DMS153 (cell line): ENCODE results near the gene CDH10.

ENCODE experiments used
- DNase-seq: peaks from one replicate; lab custom pipeline; 2025; lab: John Stamatoyannopoulos, UW

The CDH10 gene

DNA sequence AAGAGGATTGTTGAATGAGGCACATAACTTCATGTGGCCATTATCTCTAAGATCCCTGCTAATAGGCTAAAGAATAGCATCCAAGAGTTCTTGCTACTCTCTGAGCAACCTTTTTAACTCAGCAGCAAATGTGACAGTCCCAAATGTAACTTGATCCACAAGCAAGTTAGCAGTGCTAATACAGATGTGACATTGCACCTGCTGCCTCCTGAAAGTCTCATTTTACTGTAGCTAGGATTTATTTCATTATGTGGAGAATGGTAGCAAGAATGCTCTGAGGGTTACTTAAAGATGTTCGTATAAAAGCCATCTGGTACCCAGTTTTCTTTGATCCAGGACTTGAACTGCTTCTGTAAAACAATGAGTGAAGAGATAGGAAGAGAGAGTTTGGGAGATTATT, 45.8 kb downstream of the CDH10 start:
- no peak for DNase-seq

DNA sequence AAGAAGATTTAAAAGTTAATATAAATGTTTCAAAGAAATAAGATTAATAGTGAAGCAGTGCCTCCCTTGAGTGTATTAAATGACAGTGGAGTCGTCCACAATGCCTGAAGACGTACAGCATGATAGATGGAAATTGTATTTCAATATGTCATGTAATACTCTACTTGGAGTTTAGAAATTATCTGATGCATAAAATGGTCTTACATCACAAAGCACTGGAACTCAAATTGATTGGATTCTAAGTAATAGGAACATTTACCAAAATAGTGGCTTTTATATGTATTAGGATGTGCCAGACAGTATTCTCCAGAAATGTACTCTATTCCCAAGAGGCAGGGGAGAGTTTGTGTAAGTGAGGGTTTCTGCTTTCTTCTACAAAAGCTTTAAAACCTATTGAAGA, 49.4 kb downstream of the CDH10 start:
- DNase-seq, result no peak

DNA sequence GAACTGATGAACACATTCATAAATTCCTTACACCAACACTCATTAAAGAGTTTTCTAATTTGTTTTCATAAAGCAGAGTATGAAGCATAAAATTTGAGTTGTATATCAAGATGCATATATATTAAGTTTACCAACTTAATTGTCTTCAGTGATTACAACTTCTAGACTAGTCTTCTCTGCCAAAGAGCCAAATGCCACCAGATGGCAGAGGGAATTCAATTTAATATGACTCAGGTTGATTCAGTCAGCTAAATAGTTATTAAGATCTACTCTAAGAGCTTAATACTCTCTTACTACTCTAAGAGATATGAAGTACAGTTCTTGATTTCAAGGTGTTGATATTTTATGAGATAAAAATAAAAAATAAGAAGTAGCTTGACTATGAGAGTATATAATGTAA, 53.4 kb downstream of the CDH10 start:
- no peak for DNase-seq

DNA sequence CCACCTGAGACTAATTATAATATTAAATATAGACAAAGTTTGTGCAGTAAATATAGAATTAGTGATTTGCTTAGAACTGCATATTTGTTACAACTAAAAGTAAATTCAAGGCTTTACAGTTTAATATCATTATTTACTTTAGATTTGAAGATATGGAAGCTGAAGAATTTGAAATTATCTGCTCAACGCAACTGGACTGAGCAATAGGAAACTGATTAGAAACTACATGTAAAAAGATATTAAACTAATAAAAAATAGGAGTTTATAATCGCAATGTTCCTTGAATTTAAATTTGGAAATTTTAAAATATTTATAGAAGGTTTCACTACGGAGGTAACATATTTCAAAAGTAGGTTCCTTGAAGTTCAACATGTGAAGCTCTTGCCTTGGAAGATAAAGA, 55.2 kb downstream of the CDH10 start:
- no peak for DNase-seq

DNA sequence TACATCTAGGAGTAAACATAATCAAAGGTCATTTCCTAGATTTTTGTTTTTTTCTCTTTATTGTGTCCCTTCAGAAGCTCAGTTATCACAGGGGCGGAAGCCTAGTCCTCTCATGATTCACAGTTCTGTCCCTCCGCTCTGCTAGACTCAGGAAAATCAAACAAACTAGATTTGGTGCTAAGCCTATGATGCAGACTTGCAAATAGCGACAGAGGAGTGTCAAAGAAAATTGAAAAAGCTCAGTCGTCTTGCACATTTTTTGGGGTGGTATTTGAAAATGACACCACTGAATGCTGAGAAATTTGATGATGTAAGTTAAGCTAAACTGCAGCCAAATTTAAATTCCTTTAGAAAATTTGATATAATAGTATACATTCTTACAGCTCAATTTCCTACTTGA, 59.0 kb downstream of the CDH10 start:
- no peak for DNase-seq

DNA sequence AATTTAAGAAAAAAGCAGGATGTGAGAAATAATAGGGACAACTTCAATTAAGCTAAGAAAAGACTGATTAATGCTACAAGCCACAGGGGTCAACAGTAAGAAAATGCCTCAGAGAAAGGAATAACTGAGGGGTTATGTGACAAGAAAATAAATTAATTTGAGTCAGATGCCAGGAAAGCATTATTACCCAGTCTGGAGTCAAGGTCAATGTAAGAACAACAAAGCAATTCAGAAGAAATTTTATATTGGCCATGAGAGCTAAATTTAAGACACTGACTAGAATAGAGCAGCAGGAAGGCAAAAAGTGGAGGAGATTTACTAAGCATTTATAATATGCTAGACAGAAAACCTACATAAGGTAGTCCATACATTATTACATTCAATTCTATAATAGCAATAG, 73.5 kb downstream of the CDH10 start:
- no peak for DNase-seq

DNA sequence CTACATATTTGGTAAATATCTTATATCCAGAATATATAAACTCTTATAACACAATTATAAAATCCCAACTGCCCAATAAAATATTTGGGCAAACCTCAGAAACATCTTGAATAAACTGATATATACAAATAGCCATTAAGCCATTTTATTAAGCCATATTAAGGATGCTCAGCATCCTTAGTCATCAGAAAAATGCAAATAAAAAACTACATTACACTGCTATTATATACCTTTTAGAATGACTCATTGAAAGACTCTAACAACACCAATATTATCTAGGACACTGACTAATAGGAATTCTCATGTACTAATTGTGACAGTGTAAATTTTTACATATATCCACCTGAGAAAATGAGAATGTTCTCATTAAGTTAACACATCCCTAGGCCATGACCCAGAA, 77.8 kb downstream of the CDH10 start:
- no peak for DNase-seq

DNA sequence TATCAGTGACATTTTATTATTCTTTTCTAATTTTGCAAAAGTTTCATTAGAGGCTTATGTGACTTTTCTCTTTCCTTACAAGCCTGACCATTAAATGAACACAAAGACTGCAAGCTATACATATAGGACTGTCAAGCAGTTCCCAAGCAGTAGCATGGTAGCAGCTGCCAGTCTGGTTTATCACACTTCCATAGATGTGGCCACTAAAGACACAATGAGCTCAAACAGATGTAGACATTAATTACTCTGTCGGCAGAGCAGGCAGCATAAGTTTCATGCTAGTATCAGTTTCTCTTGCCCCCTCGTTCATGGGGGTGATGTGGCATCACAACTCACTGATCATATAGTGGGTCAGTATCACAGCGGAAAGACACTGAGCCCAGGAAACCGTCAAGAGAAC, 89.5 kb downstream of the CDH10 start:
- DNase-seq, result no peak

DNA sequence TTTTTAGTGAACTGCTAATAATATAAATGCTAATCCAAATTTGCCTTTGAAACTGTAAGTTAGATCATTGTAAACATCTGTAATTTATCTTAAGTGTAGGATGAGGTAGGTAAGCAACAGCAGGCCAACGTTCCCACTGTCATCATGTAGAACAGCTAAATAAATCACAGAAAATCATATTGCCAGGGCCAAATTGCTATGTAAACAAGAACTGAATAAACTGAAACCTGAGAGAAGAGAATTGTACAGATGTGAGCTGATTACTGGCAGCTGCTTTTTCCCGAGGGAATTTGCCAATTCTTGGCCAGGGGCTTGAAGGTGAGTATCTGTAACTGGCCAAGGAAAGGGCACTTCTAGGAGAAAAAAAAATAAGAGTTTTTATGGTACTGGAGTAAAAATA, 97.6 kb downstream of the CDH10 start:
- peak; percentile 54 for DNase-seq

DNA sequence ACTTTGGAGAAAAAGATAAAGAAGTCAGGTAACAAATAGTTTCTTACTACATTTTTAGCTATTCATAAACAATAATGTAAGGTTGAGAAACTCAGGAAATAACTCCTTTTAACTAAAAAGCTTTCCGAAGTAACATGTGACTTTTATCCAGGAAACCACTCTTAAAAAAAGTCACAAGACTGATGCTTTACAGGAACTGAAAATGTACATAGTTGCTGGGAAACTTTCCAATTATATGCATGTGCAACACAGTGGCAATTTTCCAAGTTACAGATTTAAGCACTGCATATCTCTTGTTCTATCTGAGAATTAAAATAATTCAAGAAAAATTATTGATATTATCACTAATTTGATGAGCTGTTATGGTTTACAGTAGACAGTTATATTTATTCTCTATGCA, 105.2 kb downstream of the CDH10 start:
- no peak for DNase-seq

DNA sequence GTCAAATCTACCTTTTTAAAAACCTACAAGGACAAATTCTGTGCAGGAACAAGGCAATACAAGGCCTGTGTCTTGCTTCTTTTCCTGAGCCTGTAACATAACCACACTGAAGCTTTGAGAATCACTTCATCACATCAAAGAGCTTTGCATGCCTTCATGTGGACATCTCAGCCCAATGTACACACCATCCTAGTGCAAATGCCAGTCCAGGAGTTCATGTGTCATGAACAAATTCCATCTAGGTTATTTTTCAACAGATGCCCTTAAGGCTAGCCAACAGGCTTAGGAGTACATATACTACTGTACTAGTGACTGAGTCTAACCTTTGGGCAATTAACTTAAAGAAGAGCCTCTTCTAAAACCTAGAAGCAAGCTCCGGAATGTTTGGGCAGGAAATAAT, 106.4 kb downstream of the CDH10 start:
- DNase-seq, result no peak

DNA sequence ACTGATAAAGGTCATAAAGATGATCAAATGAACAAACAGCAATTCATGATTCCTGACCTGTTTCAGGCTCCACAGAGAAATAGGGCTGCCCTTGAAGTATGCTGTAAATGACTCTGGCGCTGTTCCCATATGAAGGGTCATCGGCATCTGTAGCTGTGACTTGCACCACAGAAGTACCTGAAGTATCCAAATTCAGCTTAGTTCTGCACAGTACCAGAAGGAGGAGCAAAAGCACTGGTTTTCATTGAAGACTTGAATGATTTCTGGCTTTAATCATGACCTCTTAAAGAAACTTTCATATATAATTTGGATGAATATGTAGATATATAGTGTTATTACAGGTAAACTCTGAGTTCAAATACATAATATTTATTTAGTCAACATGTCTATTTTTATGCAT, 109.1 kb downstream of the CDH10 start:
- DNase-seq, result no peak

DNA sequence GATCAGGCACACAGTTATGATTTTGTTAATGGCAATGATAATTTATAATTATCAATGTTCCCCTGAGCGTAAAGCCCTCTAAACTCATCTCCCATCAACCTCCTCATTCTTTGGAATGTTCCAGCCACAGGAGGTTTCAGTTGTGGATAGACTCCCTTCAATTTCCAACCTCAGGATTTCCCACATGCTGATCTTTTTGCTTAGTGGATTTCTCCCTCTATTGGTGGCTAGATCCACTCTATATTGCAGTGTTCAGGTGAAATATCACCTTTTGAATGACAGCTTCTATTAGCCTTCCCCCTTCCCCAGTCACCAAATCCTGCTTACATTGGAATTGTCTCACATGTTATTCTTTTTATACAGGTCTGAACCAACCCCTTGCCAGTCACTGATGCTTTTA, 113.9 kb downstream of the CDH10 start:
- no peak for DNase-seq

DNA sequence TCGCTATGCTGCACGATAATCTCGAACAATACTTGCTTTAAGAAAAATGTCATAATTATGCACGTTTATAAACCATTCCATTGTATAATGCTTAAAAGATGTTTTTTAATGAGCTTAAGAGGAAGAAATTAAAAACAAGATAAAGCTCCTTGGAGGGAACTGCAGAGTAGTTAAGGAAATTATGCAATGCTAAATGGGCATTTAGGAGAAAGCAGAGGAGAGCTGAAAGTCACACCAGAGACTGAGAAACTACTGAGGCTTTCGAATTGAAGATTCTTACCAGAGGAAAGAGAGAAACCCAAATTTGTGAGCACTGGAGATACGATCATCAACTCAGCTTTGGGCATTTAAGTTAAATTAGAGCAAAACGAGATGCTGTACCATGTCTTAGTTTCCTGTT, 119.4 kb downstream of the CDH10 start:
- DNase-seq, result no peak

DNA sequence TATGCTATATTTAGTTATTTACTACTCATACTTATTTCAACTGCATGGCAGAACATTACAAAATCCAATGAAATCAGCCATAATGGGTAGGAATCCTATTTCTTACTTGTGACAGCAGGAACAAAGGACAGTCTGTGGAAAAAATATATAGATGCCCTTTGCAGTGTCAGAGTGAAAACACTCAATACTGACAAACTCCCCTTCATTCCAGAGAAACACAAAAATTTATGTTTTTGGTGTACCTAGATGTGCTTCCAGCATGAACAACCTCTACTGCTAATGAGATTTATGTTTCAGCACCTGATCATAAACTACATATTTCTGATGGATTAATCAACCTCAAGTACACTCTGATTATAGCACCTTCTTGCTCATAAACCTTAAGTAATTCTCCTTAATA, 132.4 kb downstream of the CDH10 start:
- no peak for DNase-seq

DNA sequence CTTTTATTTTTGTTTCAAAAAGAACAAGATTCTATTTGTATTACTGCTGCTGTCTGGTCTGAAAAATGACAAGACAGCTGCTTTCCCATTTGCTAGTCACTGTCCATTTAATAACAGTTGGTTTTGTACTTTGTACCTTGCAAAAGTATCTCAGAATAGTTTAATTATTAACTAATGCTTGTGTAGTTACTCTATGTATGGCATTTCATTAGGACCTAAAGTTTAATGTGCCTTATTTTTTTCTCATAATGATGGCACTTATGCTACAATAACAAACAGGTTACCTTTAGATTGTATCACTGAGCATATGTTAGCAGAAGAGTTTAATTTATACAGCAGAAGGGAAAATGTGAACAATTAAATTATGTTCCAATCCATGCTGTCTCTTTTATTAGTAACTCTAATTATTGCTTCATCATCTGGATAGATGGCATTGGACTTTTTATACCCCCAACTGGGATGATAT, 134.2 kb downstream of the CDH10 start:
- no peak for DNase-seq

DNA sequence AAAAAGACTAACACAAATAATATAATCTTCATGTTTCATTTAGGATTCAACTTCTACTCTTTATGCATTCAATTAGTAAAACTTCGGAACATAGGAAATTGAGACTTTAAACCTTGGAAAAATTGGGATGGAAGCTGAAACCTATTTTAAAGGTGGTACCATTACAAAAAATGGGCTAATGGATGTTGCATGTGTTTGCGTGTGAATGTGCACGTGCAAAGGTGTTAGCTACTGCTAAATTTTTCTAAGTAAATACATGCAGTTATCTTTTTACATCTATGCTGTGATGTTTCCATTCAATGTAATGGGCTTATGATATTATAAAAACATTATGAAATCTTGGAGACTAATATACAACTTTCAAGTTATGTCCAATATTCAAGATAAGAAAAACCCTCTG, 134.8 kb downstream of the CDH10 start:
- no peak for DNase-seq

DNA sequence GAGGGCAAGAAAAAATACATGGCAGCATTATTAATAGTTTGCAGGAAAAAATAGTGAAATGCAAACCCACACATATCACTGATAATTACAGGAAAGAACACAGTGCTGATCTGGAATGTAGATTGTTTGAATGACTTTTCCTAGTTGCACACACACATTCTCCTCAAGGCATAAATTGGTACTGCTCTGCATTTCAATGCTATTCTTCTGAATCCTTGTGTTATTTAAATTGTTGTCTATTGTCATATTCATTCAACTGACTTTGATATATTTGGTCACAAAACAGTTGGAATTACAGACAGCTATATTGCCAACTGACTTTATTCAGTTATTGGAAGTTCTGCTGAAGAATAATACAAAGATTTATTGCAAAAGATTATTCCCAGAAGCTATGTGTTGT, 139.5 kb downstream of the CDH10 start:
- DNase-seq, result no peak

DNA sequence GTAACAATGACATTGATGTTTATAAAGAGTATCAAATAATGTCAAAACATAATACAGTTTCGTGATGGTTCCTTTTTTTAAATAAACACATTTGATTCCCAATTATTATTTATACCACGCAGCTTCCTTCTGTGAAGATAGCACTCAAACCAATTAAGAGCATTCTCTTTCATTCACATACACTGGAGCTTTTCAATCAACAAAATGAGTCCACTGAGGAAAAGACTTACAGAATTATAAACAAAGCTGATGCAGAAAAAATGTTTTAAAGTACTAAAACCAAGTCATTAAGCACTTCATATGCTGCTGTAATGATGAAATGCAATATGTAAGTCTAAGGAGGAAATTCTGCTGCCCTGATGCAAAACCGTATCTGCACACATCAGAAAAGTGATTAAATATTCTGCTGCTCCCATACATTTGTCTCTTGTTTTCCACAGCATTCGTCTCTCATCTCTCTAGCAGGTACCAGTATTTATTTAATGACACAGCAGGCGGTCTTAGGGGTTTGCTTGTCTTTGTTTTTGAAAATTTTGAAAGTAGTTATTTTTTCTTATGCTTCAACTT, 147.1 kb downstream of the CDH10 start:
- no peak for DNase-seq

DNA sequence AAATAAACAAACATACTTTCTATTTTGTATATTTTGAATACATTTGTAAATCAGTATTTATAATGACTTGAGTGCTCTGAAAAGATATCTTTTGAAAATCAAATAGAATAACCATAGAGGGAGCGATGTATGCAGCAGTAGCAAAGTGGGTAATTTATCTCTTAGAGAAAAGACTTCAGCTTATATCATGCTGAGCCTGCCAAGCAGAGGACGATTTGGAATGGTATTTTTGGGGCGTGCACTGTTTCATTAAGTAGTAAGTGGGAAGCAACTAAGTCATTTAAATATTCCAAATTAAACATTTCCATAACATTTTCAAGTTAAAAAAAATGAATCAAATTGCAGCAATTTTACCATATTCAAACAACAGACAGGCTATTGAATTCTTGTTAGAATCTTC, 147.6 kb downstream of the CDH10 start:
- DNase-seq, result no peak

DNA sequence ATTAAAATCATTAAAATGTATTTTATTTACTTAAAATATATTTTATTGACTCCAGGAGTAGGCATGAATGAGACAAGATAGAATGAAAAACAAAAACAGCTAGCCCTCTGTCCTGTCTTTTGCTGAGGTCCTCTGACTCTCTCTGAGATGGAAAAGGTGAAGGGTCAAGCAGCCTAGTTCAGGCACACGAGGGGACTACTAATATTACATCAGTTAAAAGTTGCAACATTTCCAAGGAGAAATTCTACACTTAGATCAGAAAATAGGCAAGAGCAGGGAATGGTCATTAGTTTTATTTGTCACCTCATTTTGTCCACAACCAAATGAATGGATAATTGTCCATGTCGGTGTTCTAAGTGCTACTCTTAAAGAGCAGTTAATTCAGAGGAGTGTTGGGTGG, 148.5 kb downstream of the CDH10 start:
- no peak for DNase-seq

DNA sequence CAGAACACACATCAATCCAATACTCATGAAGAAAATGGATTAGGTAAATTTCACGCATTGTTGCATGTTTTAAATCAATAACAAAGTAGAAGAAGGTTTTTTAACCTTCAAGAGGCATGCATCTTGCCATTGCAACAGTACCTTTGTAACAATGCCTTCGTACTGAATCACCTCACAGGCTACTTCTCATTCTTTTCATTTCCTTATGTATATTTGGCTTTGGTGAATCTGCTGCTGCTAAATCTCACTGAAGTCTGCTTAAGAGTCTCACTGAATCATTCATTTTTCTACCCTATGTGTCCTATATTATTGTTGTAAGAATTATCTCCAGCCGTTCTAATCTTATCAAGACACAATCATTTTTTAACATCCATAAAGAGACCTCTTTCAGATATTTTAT, 152.5 kb downstream of the CDH10 start:
- no peak for DNase-seq

DNA sequence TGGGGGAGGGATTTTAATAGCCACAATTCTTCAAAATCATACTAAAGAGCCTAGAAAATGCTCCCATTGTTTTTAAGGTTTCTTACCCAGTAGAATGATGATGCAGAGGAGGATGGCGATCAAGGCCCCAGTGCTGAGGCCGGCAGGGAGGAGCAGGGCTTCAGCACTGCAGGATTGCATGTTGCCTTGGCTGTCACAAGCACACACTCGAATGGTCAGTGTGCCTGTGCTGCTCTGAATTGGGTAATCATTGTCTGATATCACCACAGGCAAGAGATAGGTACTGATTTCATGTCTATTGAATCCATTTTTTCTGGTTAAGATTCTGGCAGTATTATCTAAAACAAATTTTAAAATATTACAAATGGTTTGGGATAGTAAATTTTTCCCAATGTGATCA, 153.3 kb downstream of the CDH10 start:
- DNase-seq, result no peak

DNA sequence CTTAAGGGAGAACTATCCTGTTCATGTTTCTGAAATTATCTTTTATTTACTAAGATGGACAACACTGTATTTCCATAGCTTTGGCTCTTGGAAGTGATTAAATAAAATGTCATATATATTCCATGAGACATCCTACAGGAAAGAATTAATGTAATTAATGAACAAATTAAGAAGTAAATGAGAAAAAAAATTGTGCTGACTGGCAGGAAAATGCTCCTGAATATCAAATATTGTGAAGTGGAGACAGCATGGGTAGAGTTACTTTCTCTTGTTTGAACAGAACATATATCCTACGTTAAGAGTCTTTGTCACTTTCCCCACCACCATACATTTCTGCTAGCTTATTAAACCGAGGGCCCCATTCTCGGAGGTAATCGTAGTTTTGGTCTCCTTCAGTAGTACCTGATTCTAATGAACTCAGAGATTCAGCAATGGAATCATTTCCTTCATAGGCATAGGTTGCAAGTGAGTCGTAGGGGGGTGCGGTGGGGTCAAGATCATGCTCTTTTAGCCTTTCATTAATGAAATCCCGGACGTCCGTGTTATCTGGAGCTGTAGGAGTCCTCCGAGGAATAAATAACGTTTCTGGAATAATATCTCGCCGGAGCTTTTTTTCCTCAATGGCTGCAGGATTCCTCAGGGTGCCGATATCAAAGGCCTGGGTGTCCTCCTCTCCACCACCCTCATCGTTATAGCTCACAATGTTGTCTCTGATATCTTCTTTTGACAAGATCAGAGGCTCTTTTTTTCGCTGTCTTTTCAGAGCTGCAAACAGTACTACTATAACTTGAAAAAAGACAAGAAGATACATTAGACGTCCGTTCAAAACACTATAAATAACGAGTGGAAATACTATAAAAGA, 157.2 kb downstream of the CDH10 start:
- DNase-seq, result no peak
